OCI-LY1 (cell line): ENCODE measurements around the gene ZNF462.

ENCODE experiments used
- EZH2 ChIP-seq: fragments of 200-600 bp; sonication (generic), shearing (Covaris generic); IDR thresholded peaks from 2 replicates; pipeline ENCODE4 v1.8.0; 2017; ENCODE audit warnings: borderline replicate concordance, mixed run types, mild to moderate bottlenecking, antibody characterized with exemption, low read length, moderate library complexity, mixed read lengths
- TF ChIP-seq, protein P1 (sequence below): fragments of 200-600 bp; sonication (generic), shearing (Covaris generic); IDR thresholded peaks from 2 replicates; pipeline ENCODE4 v1.5.1; 2017; ENCODE audit warnings: mild to moderate bottlenecking, antibody characterized with exemption, low read length, moderate library complexity, mixed read lengths

GRCh38 chr9:107043886-107044285 lies 180.9 kb downstream of the ZNF462 start:
- TF ChIP-seq, protein P1, sequence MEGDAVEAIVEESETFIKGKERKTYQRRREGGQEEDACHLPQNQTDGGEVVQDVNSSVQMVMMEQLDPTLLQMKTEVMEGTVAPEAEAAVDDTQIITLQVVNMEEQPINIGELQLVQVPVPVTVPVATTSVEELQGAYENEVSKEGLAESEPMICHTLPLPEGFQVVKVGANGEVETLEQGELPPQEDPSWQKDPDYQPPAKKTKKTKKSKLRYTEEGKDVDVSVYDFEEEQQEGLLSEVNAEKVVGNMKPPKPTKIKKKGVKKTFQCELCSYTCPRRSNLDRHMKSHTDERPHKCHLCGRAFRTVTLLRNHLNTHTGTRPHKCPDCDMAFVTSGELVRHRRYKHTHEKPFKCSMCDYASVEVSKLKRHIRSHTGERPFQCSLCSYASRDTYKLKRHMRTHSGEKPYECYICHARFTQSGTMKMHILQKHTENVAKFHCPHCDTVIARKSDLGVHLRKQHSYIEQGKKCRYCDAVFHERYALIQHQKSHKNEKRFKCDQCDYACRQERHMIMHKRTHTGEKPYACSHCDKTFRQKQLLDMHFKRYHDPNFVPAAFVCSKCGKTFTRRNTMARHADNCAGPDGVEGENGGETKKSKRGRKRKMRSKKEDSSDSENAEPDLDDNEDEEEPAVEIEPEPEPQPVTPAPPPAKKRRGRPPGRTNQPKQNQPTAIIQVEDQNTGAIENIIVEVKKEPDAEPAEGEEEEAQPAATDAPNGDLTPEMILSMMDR: no peak
- no peak for TF ChIP-seq EZH2
